Right lobe of liver (tissue), 6 donors: ENCODE results near the gene USP2. TPM values are rescaled to one million over a fixed set of nuclear protein-coding genes. Genes with fewer than 3 reads are reported as not detected.

Source experiments
- ATAC-seq, 4 donors: fragments of 200-7000 bp; cut with Tn5 transposase; one replicate each; pipeline ENCODE4 v1.9.1; 2020; ENCODE audit warnings: mild to moderate bottlenecking in 4 of 4, moderate library complexity in 4 of 4
- DNase-seq, 3 donors: peaks; one replicate each; pipeline ENCODE4 v3.0.0-alpha.2; 2020
- H3K27ac ChIP-seq, 3 donors: fragments of 200-600 bp; one replicate each; pipeline ENCODE4 v1.8.0; 2022
- H3K27me3 ChIP-seq, 2 donors: fragments of 200-600 bp; one replicate each; pipeline ENCODE4 v1.8.0; 2022
- H3K36me3 ChIP-seq, 4 donors: fragments of 200-600 bp; sonication (generic) in 1 of 4; one replicate each; pipeline versions ENCODE4 v1.5.1 to v1.8.0; 2017 to 2022; ENCODE audit warnings: control low read depth in 1 of 4
- H3K4me1 ChIP-seq, 4 donors: fragments of 200-600 bp; sonication (generic) in 1 of 4; one replicate each; pipeline versions ENCODE4 v1.5.1 to v1.8.0; 2017 to 2022; ENCODE audit warnings: control low read depth in 1 of 4
- H3K4me3 ChIP-seq, 3 donors: fragments of 200-600 bp; one replicate each; pipeline ENCODE4 v1.8.0; 2022
- H3K9me3 ChIP-seq, 4 donors: fragments of 200-600 bp; sonication (generic) in 1 of 4; one replicate each; pipeline versions ENCODE4 v1.5.1 to v1.8.0; 2017 to 2022; ENCODE audit warnings: control low read depth in 1 of 4
- POLR2A ChIP-seq: fragments of 450-650 bp; IDR thresholded peaks from one replicate; pipeline ENCODE4 v1.6.1; 2017; ENCODE audit warnings: antibody characterized with exemption, mild to moderate bottlenecking
- WGBS: methylation state at CpG from one replicate; pipeline ENCODE4 v1.1.6; 2018; ENCODE audit warnings: low coverage, low lambda C conversion rate; ENCODE audit not compliant: insufficient coverage; ENCODE audit errors: missing lambda C conversion rate; 5-methylcytosine and 5-hydroxymethylcytosine counted together
- intact Hi-C, 2 donors: fragments of 100-400 bp; cut with DNase I; formaldehyde crosslinking; loops; one replicate each; pipeline versions ENCODE4 v1.11.2 to v1.14.1; 2022
- total RNA-seq, 6 experiments: library from RNA; depleted of rRNA in 2 of 6; stranded (reverse); fragments of >200 nt in 2 of 6; fragmentation: NEBNext Ultra II Directional in 3 of 6; extraction: Animal tissue kit (Norgen Biotek cat#: 25700) in 3 of 6; gene quantifications; one replicate each; pipeline versions ENCODE4 v1.1.0 to v1.2.4, GENCODE V29; 2016 to 2023
- TF ChIP-seq, protein P1 (sequence below), 4 donors: fragments of 200-600 bp in 3 of 4; fragments of 450-650 bp in 1 of 4; IDR thresholded peaks; one replicate each; pipeline versions ENCODE4 v1.5.1 to v1.8.0; 2016 to 2022; ENCODE audit warnings: antibody characterized with exemption in 4 of 4, mild to moderate bottlenecking in 2 of 4
- donor health status: DM: no; HTN: yes; CAD: no.
- donor health status: DM: no; HTN: no; CAD: no.
- donor health status: DM: no; HTN: no; CAD: no.
- donor health status: DM: no; HTN: yes; CAD: no.
- donor health status: DM: no; HTN: yes; CAD: no.

USP2 gene
- total RNA-seq, 6 experiments from 2014 or later: 1.3 to 25.9 (median 4.6) TPM

DNA sequence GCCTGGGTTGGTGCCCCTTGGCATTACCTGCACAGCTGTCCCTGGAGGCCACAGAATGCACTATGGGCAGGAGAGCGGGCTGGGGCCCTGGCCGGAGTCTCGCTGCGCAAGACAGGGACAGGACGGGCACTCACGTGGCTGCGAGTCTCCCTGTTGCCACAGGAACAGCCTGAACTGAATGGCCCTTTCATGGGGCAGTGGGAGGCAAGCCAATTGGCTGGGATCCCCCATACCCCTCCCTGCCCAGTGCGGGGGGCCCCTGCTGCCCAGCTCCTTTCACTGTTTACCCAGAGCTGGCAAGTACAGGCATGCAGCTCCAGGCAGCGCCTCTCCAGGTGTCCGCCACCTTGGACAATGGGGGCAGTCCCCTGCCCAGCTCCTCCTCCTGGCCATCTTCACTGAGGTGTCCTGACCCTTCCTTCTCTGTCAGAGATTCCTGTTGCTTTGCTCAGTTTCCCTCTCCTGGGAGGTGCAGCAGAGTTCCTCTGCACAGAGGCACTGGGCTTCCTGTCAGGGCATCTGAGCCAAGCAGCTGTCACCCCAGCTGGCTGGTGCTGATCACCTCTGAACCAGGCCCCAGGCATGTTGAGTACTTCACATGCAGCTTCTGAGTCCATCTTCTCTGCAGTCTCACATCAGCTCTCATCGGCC is 5.2 kb downstream of the USP2 start:
- TF ChIP-seq, protein P1, sequence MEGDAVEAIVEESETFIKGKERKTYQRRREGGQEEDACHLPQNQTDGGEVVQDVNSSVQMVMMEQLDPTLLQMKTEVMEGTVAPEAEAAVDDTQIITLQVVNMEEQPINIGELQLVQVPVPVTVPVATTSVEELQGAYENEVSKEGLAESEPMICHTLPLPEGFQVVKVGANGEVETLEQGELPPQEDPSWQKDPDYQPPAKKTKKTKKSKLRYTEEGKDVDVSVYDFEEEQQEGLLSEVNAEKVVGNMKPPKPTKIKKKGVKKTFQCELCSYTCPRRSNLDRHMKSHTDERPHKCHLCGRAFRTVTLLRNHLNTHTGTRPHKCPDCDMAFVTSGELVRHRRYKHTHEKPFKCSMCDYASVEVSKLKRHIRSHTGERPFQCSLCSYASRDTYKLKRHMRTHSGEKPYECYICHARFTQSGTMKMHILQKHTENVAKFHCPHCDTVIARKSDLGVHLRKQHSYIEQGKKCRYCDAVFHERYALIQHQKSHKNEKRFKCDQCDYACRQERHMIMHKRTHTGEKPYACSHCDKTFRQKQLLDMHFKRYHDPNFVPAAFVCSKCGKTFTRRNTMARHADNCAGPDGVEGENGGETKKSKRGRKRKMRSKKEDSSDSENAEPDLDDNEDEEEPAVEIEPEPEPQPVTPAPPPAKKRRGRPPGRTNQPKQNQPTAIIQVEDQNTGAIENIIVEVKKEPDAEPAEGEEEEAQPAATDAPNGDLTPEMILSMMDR (IDR thresholded peaks at IDR 0.05): no peak
- TF ChIP-seq POLR2A: no peak
- DNase-seq (peak; percentile 41 to 92 (median 81)), ATAC-seq (peak; percentile 16 to 70 (median 62))
- Histone ChIP-seq H3K4me1 (peaks cover 0 to 49% (median 10%) of the 10 kb centered on the region in 4 donors), H3K36me3 (no peaks in the 10 kb centered on the region), H3K4me3 (no peak overlapping the region), H3K27ac (peak overlapping the region in 1 of 3 donors; percentile 82), H3K27me3 (no peaks in the 10 kb centered on the region), H3K9me3 (no peaks in the 10 kb centered on the region)
- WGBS: 29% methylated on average over 5 of the region's 11 CpGs
- intact Hi-C loops: loop anchor here in 1 of 2 donors (10.0 kb wide), 1 partner anchor 98 kb away; no protein-coding TSS in a partner anchor

DNA sequence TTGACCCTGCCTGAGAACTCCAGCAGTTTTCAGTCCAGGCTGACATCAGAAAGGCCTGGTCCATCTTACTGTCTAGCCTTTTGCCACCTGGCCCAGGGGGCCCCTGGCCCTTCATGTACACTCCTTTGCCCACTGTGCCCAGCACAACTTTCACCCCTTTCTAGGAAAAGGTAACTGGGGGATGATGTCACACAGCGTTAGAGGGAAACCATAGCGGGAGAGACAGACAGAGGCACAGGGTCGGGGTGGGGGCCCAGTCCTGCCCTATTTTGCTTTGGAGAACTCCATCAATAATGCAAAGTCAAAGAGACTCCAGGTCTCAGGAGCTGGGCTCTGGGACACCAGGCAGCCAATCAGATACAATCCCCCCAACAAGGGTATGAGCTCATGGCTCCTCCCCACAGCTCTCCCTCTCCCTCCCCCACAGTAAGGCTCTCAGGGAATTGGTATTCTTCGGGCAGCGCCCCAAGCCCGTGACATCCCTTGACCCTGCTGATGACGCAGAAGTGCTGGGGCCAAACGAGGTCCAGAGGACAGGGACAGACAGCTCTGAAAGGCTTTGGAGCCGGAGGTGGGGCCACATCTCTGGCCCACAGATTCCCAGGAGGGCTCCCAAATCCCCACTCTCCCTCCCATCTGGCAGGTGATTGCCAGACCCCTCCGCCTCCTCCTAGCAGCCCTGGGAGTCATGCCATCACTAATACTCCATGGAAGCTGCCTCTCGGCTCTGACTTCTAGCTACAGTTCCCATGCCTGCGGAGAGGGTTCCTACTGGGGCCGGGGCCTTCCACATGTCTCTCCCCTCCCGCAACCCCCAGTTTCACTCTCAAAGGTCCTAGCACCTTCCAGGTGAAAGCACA is 5.9 kb downstream of the USP2 start:
- Histone ChIP-seq H3K27me3 (no peaks in the 10 kb centered on the region), H3K4me3 (no peak overlapping the region), H3K9me3 (no peaks in the 10 kb centered on the region), H3K27ac (peak overlapping the region in 2 of 3 donors; percentile 47 to 82), H3K36me3 (no peaks in the 10 kb centered on the region), H3K4me1 (peaks cover 0 to 49% (median 15%) of the 10 kb centered on the region in 4 donors)
- no peak for TF ChIP-seq POLR2A
- TF ChIP-seq, protein P1 (IDR thresholded peaks at IDR 0.05): no peak
- WGBS: 39% methylated on average over 10 of the region's 14 CpGs
- intact Hi-C loops: loop anchor here in 1 of 2 donors (10.0 kb wide), 1 partner anchor 99 kb away; no protein-coding TSS in a partner anchor
- ATAC-seq (peak; percentile 13 to 57 (median 40)), DNase-seq (peak; percentile 58 to 88 (median 74))

GRCh38 chr11:119374632-119375336 is 6.7 kb downstream of the USP2 start:
- DNase-seq (peak in 1 of 3 donors; percentile 33), ATAC-seq (peak in 1 of 4 donors; percentile 3)
- 35% methylated on average over 4 of the region's 11 CpGs for WGBS
- Histone ChIP-seq H3K4me1 (peaks cover 0 to 55% (median 19%) of the 10 kb centered on the region in 4 donors), H3K27ac (peak overlapping the region in 2 of 3 donors; percentile 47 to 82), H3K4me3 (no peak overlapping the region), H3K36me3 (no peaks in the 10 kb centered on the region), H3K27me3 (no peaks in the 10 kb centered on the region), H3K9me3 (no peaks in the 10 kb centered on the region)
- TF ChIP-seq, protein P1 (IDR thresholded peaks at IDR 0.05): no peak
- no peak for TF ChIP-seq POLR2A
- intact Hi-C loops: loop anchor here in 1 of 2 donors (10.0 kb wide), 1 partner anchor 100 kb away; no protein-coding TSS in a partner anchor
